BLaER1 (cell line): Measurements from ENCODE around the gene PHF23.

Experiments
- H3K27ac ChIP-seq: shearing (Covaris generic); formaldehyde crosslinking; 2 replicates; pipeline ENCODE4 v1.8.1; 2022
- H3K27me3 ChIP-seq: shearing (Covaris generic); formaldehyde crosslinking; 2 replicates; pipeline ENCODE4 v1.8.1; 2022
- H3K36me3 ChIP-seq: shearing (Covaris generic); formaldehyde crosslinking; 2 replicates; pipeline ENCODE4 v1.8.1; 2022
- H3K4me1 ChIP-seq: shearing (Covaris generic); formaldehyde crosslinking; 2 replicates; pipeline ENCODE4 v1.8.1; 2022
- H3K4me2 ChIP-seq: shearing (Covaris generic); formaldehyde crosslinking; 2 replicates; pipeline ENCODE4 v1.8.1; 2022
- H3K4me3 ChIP-seq: shearing (Covaris generic); formaldehyde crosslinking; 2 replicates; pipeline ENCODE4 v1.8.1; 2022
- H3K9ac ChIP-seq: shearing (Covaris generic); formaldehyde crosslinking; 2 replicates; pipeline ENCODE4 v1.8.1; 2022
- H3K9me3 ChIP-seq: shearing (Covaris generic); formaldehyde crosslinking; 2 replicates; pipeline ENCODE4 v1.8.1; 2022
- H4K20me1 ChIP-seq: shearing (Covaris generic); formaldehyde crosslinking; 2 replicates; pipeline ENCODE4 v1.8.1; 2022
- Cebpa-rat ChIP-seq: shearing (Covaris generic); IDR thresholded peaks from 2 replicates; pipeline ENCODE4 v1.8.1; 2022

Gene PHF23

GRCh38 chr17:7191571-7192270 lies 47.5 kb downstream of the PHF23 start:
- Histone ChIP-seq H3K27ac (no peak overlapping the region), H3K9ac (no peak overlapping the region), H3K4me2 (no peak overlapping the region), H3K9me3 (no peaks in the 10 kb centered on the region), H4K20me1 (no peaks in the 10 kb centered on the region), H3K36me3 (peaks cover 86% of the 10 kb centered on the region), H3K4me3 (no peak overlapping the region), H3K27me3 (no peaks in the 10 kb centered on the region), H3K4me1 (peaks cover 12% of the 10 kb centered on the region; the same call in 1 of the 2 replicates)
- TF ChIP-seq Cebpa-rat = no peak

- Histone ChIP-seq H3K27me3 (no peaks in the 10 kb centered on the region), H3K4me3 (no peak overlapping the region), H3K27ac (no peak overlapping the region), H4K20me1 (no peaks in the 10 kb centered on the region), H3K9me3 (no peaks in the 10 kb centered on the region), H3K36me3 (peaks cover 81% of the 10 kb centered on the region), H3K4me1 (peaks cover 12% of the 10 kb centered on the region; the same call in 1 of the 2 replicates), H3K4me2 (no peak overlapping the region), H3K9ac (no peak overlapping the region)
- TF ChIP-seq Cebpa-rat = no peak
Observed at GRCh38 chr17:7191069-7191468, 48.2 kb downstream of the PHF23 start.

- no peak for TF ChIP-seq Cebpa-rat
- no peak overlapping the region for H3K27ac ChIP-seq
- H3K4me3 ChIP-seq = no peak overlapping the region
- peaks cover 75% of the 10 kb centered on the region for H3K36me3 ChIP-seq
- no peak overlapping the region for H3K9ac ChIP-seq
- no peaks in the 10 kb centered on the region for H3K9me3 ChIP-seq
- H4K20me1 ChIP-seq = no peaks in the 10 kb centered on the region
- peaks cover 9% of the 10 kb centered on the region; the same call in 1 of the 2 replicates for H3K4me1 ChIP-seq
- H3K4me2 ChIP-seq = no peak overlapping the region
- no peaks in the 10 kb centered on the region for H3K27me3 ChIP-seq
Observed at GRCh38 chr17:7190276-7190917, 48.9 kb downstream of the PHF23 start.

GRCh38 chr17:7186241-7186640 lies 53.0 kb downstream of the PHF23 start:
- Histone ChIP-seq H3K36me3 (peaks cover 33% of the 10 kb centered on the region), H4K20me1 (no peaks in the 10 kb centered on the region), H3K4me2 (no peak overlapping the region), H3K4me3 (no peak overlapping the region), H3K27ac (no peak overlapping the region), H3K27me3 (no peaks in the 10 kb centered on the region), H3K9me3 (no peaks in the 10 kb centered on the region), H3K9ac (no peak overlapping the region), H3K4me1 (no peaks in the 10 kb centered on the region)
- TF ChIP-seq Cebpa-rat = no peak
